HG03342 (cell line): ENCODE results near the gene GSN.

Experiments
- ATAC-seq: cut with Tn5 transposase; IDR thresholded peaks from one replicate; pipeline ENCODE4 v1.9.1; 2021; ENCODE audit warnings: mild to moderate bottlenecking, moderate library complexity; ENCODE audit not compliant: unreplicated experiment

Gene GSN

DNA sequence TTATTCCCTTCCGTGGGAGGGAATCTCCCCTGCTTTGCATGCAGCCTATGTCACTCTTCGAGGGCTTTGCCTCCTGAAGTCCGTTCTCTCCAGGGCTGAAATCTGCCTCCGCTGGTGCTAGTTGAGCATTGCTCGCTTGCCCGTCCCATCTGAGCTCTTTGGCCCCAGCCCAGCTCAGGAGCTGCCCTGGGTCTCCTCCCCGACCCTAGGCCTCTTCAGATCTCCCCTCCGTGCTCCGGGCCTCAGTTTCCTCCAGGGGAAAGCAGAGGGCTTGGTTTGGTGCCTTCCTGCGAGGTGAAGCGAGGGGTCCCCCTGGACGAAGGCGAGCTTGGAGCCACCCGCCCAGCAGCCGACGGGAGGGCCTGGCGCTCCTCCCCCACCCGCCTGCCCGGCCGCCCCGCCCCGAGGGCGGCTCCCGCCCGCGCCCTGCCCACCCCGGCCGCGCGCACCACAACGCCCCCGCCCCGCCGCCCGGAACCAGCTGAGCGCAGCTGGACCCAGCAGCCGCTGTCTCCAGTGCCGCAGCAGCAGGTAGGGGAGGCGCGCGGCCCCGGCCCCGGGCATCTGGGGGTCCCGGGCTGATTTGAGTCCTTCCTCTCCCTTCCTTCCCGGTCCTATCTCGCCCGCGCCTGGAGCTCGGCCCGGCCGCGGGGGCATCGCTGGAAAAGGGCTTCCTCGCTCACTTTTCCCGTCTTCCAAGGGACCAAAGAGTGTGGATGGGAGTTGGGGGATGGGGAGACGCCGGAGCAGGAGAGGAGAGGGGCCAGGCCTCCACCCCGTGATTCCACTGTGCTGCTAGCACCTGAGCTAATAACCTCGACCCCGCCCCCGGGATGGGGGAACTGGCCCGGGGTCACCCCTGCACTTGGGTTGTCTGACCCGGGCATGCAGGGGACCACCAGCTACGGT is at the start of gene GSN:
Gene GSN (plus strand): TSS at position 474 of the 909 bp plus-strand sequence. CDS start 33,810 bp downstream, outside the sequence.
- ATAC-seq = peak; percentile 60

- no peak for ATAC-seq
Measured at GRCh38 chr9:121218357-121219027, 49.5 kb upstream of the GSN start.

DNA sequence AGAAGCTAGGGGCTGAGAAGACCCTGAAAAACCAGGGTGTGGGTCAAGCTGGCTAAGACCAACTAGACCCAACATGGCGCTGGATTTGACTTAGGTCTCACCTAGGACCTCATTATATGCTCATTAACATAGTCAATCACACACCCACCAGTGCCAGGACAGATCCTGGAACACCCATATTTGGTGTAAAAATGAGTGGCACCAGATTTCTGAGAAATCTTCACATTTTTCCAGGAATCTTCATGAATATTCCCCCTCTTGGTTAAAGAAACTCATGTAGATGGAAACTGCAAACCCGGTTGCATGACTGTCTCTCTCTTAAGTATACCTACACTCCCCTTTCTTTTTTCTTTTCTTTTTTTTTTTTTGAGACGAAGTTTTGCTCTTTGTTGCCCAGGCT is 48.4 kb upstream of the GSN start:
- ATAC-seq = no peak

DNA sequence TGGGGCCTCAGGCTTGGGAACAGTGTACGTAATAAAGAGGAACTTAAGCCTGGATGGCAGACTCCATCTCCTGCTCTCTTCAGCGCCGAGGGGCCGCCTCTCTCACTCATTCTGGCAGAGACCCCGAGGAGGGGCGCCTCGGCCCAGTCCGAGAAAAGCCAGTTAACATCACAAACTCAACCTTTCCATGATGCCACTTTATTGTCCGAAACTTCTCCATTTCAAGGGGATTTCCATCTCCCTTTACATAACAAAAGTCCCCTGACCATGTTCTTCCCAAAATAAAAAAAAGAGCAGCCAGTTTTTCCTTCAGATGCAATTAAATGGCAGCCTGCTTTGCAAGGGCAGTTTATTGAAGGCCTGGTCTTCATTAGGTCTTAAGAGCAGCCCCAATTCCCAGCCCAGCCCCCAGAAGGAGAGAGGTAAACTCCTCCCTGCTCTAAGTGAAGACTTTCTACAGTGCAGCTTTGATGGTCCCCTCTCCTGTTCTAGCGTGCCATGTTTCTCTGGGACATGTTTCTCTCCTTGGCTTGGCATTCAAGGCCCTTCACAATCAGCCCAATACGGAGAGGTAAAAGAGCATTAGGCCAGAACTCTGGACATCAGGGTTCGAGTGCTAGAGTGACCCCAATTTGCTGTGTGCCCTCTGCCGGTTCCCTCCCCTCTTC is 46.8 kb upstream of the GSN start:
- no peak for ATAC-seq

DNA sequence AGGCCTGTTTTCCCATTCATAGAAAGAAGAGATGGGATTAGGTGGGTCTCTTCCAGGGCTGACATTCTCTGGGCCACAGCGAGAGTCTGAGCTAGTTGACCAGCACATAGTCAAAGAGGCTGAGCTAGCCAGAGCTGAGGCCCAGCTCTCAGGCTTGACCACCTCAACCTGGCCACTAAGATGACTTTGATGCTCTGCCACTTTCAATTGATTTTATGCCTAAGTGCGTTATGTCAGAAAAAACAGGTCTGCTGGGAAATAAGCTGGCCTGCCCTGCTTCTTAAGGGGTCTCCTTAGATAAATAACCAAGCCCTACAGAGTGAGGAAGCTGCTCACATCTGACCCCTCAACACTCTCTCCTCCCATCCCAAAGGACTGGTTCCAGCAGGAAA is 46.3 kb upstream of the GSN start:
- ATAC-seq = no peak

DNA sequence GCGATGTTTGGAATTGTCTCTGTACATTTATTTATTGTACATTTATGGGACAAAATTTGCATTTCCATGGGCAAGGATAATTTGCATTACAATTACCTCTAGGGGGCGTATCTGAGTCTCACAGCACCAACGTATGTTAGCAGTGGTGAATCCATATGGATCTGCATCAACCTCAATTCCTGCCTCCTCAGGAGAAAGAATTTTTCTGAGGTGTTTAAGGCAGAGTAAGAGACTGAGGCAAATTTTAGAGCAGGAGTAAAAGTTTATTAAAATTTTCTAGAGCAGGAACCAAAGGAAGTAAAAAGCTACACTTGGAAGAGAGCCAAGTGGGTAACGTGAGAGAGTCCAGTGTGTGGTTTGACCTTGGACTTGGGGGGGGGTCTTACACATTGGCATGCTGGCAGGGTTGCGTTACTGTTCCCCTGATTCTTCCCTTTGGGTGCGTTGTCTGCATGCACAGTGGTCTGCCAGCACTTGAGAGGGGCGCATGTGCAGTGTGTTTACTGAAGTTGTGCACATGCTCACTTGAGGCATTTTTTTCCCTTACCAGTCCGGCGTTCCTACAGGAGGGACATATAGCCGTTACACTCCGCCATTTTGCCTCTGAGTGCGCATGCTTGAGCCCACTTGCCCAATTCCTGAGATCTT is 45.3 kb upstream of the GSN start:
- no peak for ATAC-seq

GRCh38 chr9:121225240-121225639 is 42.7 kb upstream of the GSN start:
- no peak for ATAC-seq

DNA sequence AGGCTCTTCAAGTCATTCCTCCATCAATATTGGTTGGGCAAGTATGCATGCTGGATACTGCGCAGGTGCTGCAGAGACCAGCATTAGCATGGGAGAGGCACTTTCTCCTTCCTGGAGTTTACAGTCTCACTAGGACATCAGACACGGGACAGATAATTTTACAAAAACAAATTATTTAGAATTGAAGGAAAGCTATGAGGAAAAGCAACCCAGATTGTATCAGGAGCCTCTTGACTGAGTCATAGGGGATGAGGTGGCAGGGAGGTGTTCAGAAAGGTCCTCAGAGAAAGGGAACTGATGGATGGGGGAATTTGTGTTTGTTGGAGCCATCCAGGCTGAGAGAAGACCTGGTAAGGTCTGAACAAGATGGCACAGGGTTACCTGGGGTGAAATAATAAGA is 41.8 kb upstream of the GSN start:
- ATAC-seq = no peak

DNA sequence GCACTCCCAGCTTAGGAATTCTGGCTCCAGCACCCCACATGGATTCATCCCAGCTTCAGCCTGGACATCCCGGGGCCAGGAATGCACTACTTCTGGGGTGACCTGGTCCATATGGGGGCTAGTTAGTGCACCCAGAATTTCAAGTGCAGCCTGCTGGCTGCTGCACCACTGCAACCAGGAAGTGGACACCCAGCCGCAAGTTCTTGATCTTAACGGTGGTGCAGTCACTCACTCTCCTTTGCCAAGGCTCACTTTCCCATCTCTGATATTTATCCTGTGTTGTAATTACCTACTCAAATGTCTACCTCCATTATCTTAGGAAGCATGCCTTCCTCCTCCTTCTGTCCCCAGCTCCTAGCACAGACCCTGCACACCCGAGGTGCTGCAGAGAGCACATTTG is 40.1 kb upstream of the GSN start:
- ATAC-seq = no peak

DNA sequence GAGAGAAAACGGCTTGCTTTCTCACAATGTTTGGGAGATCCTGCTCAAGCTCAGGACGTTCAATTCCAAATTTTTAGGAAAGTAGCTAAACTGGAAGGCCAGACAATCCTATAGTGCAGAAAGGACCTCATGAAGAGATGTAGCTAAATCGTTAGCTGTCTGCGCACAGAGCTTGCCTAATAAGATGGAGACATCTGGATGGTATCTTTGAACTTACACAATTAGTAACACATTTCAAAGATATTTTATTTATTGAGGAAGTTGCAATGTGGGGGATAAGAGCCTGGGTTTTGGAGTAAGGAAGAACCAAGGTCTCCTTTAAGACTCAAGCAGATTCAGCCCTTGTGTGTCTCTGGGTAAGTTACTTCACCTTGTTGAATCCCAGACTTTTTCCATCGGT is 37.7 kb upstream of the GSN start:
- no peak for ATAC-seq

DNA sequence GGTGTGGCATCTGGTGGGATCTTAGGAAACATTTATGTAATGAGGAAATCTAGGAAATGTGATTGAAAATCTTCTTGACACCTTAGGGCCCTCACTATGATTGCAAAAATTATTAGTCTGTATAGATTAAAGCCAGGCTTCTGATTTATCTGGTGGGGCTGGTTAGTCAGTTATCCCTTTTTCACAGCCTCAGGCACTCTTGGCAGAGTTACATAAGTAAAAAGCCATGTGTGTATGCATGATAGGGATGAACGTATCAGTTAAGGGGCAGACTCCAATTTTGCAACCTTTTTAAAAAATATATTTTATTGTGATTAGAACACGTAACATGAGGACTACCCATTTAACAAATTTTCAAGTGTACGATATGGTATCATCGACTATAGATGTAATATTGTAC is 35.7 kb upstream of the GSN start:
- no peak for ATAC-seq

GRCh38 chr9:121233906-121234831 is 33.8 kb upstream of the GSN start:
- no peak for ATAC-seq

GRCh38 chr9:121234832-121235161 is 33.2 kb upstream of the GSN start:
- no peak for ATAC-seq

DNA sequence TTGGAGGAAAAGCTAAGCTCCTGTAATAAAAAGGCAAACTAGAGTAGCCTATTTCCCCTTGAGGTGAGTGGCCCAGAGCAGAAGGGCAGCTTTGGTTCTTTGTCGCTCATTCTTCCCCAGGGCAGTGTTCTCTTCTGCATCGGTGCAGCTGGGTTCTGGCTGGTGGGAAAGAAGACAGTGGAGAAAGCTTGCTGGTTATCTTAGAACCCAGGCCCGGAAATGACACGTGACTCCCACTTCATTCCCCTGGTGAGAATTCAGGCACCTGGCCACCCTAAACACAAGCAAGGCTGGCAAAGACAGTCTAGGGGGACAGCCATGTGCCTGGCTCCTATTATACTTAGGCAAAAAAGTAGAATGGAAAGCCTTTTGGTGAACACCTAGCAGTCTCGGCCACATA is 32.5 kb upstream of the GSN start:
- no peak for ATAC-seq

DNA sequence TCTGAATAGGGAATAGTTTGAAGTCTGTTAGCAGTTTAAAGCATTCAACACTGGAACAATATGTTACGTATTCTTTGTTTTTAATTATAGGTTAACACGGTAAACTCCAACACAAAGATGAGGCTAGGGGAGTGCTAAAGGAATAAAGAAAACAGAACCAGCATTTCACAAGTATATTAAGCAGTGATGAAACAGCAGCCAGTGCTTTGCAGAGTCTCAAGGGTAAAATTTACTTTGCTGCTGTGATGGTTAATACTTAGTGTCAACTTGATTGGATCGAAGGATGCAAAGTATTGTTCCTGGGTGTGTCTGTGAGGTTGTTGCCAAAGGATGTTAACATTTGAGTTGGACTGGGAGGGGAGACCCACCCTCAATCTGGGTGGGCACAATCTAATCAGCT is 30.0 kb upstream of the GSN start:
- no peak for ATAC-seq

GRCh38 chr9:121239071-121239470 is 28.9 kb upstream of the GSN start:
- no peak for ATAC-seq

DNA sequence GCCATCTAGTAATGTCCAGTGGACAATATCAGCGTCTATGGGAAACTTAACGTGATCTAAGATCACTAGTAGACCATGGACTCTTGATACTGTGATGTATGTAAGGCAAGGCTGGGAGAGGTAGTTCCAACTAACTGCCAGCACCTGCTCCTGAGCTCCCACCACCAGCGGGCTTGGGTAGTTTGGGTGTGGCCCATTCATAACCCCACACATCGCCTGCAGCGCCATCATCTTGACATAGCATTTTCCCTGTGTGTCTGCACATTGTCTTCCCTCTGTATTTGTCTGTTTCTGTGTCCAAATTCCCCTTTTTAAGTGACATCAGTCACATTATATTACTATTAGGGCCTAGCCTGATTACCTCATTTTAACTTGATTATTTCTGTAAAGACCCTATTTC is 28.1 kb upstream of the GSN start:
- ATAC-seq = no peak

GRCh38 chr9:121240472-121241135 is 27.4 kb upstream of the GSN start:
- ATAC-seq = no peak

DNA sequence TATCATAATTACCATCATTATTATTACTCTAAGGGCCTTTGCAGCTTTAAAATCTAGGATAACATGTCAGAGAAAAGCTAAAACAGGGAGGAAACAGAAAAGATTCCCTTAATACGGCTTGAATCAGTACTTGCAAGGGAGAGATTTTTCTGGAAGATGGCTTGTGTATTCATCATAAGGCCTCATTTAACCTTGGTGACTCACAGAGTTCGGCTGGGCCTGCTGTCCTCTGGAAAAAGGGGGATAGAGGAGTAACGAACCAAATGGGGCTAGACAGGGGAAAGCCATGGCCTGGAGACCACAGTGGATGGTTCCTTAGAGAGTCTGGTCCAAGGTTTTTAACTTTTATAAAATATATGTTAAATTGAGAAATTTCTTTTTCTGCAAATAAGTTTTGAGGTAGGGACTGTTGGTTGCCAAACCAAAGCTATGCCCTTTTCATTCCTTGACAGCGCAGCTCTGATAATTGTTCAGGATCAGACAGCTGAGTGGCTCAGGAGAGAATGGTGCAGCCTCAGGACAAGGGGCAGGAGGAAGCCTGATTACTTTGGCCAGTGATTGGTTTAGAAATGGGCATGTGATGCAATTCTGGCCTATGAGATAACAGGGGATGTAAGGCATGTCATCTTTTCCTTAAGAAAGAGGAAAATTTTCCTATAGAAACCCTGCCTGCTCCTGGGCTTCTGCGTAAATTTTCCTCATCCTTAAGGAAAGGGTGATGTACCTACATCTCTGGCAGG is 25.6 kb upstream of the GSN start:
- ATAC-seq = no peak
